H9 (cell line): ENCODE results near the gene GGT6. TPM values are rescaled to one million over a fixed set of nuclear protein-coding genes. Genes with fewer than 3 reads are reported as not detected.

Experiments used
- DNase-seq: peaks from one replicate; pipeline ENCODE4 v3.0.0-alpha.2; 2017
- H2AFZ ChIP-seq: one replicate; pipeline ENCODE4 v1.6.1; 2013; ENCODE audit warnings: mild to moderate bottlenecking, low read length, control low read depth, moderate library complexity
- H2AK5ac ChIP-seq: 2 replicates; pipeline ENCODE4 v1.6.1; 2013; ENCODE audit warnings: low read length, control low read depth, mixed read lengths; ENCODE audit not compliant: insufficient read length
- H2BK120ac ChIP-seq: one replicate; pipeline ENCODE4 v1.6.1; 2013; ENCODE audit warnings: low read depth, mild to moderate bottlenecking, low read length, control low read depth, inconsistent platforms; ENCODE audit not compliant: poor library complexity, severe bottlenecking
- H2BK12ac ChIP-seq: 2 replicates; pipeline ENCODE4 v1.6.1; 2013; ENCODE audit warnings: low read length, control low read depth, mixed read lengths, low read depth; ENCODE audit not compliant: insufficient read length
- H2BK15ac ChIP-seq: 2 replicates; pipeline ENCODE4 v1.6.1; 2013; ENCODE audit warnings: low read depth, low read length, control low read depth
- H2BK20ac ChIP-seq: one replicate; pipeline ENCODE4 v1.6.1; 2013; ENCODE audit warnings: low read depth, mild to moderate bottlenecking, low read length, control low read depth, inconsistent platforms; ENCODE audit not compliant: poor library complexity, severe bottlenecking
- H2BK5ac ChIP-seq: 2 replicates; pipeline ENCODE4 v1.6.1; 2013; ENCODE audit warnings: low read length, control low read depth, mixed read lengths; ENCODE audit not compliant: insufficient read length
- H3K14ac ChIP-seq: 2 replicates; pipeline ENCODE4 v1.6.1; 2013; ENCODE audit warnings: low read length, control low read depth; ENCODE audit not compliant: insufficient read depth
- H3K18ac ChIP-seq: 2 replicates; pipeline ENCODE4 v1.6.1; 2013; ENCODE audit warnings: low read depth, mild to moderate bottlenecking, mixed read lengths, low read length, control low read depth; ENCODE audit not compliant: insufficient read length
- H3K23ac ChIP-seq: 2 replicates; pipeline ENCODE4 v1.6.1; 2013; ENCODE audit warnings: low read length, control low read depth, mixed read lengths, low read depth; ENCODE audit not compliant: insufficient read length
- H3K23me2 ChIP-seq: 2 replicates; pipeline ENCODE4 v1.6.1; 2013; ENCODE audit warnings: low read depth, mild to moderate bottlenecking, mixed read lengths, low read length, control low read depth; ENCODE audit not compliant: insufficient read length, poor library complexity, severe bottlenecking
- H3K27ac ChIP-seq: 2 replicates; pipeline ENCODE4 v1.5.1; 2013; ENCODE audit warnings: low read length, control low read depth, mixed read lengths, low read depth; ENCODE audit not compliant: insufficient read length
- H3K27me3 ChIP-seq: 2 replicates; pipeline ENCODE4 v1.6.1; 2013; ENCODE audit warnings: low read length, control low read depth, inconsistent platforms; ENCODE audit not compliant: insufficient read depth
- H3K4ac ChIP-seq: 2 replicates; pipeline ENCODE4 v1.6.1; 2013; ENCODE audit warnings: low read depth, mild to moderate bottlenecking, control low read depth, inconsistent platforms, low read length, moderate library complexity
- H3K4me1 ChIP-seq: 2 replicates; pipeline ENCODE4 v1.6.1; 2013; ENCODE audit warnings: low read length, control low read depth, inconsistent platforms; ENCODE audit not compliant: insufficient read depth
- H3K4me2 ChIP-seq: 2 replicates; pipeline ENCODE4 v1.6.1; 2013; ENCODE audit warnings: low read length, control low read depth, mixed read lengths; ENCODE audit not compliant: insufficient read length, insufficient read depth
- H3K56ac ChIP-seq: 2 replicates; pipeline ENCODE4 v1.6.1; 2013; ENCODE audit warnings: low read depth, mild to moderate bottlenecking, mixed read lengths, low read length, control low read depth; ENCODE audit not compliant: insufficient read length
- H3K79me1 ChIP-seq: 2 replicates; pipeline ENCODE4 v1.6.1; 2013; ENCODE audit warnings: low read depth, mild to moderate bottlenecking, moderate library complexity, low read length, control low read depth, inconsistent platforms; ENCODE audit not compliant: insufficient read depth, poor library complexity, severe bottlenecking
- H3K79me2 ChIP-seq: 2 replicates; pipeline ENCODE4 v1.6.1; 2013; ENCODE audit warnings: low read length, control low read depth, inconsistent platforms; ENCODE audit not compliant: insufficient read depth
- H3K9ac ChIP-seq: 2 replicates; pipeline ENCODE4 v1.6.1; 2013; ENCODE audit warnings: low read length, control low read depth, mixed read lengths; ENCODE audit not compliant: insufficient read length; ENCODE audit errors: extremely low read depth
- H3K9me3 ChIP-seq: one replicate; pipeline ENCODE4 v1.6.1; 2013; ENCODE audit warnings: low read depth, low read length, inconsistent platforms; ENCODE audit not compliant: control insufficient read depth
- H3T11ph ChIP-seq: one replicate; pipeline ENCODE4 v1.6.1; 2013; ENCODE audit warnings: mild to moderate bottlenecking, low read length, control low read depth, inconsistent platforms
- H4K20me1 ChIP-seq: one replicate; pipeline ENCODE4 v1.6.1; 2013; ENCODE audit not compliant: control insufficient read depth, insufficient read length, insufficient read depth
- H4K5ac ChIP-seq: 2 replicates; pipeline ENCODE4 v1.6.1; 2013; ENCODE audit warnings: low read depth, mild to moderate bottlenecking, mixed read lengths, low read length, control low read depth; ENCODE audit not compliant: insufficient read length
- H4K8ac ChIP-seq: replicated peaks from 2 replicates; pipeline ENCODE4 v1.6.1; 2013; ENCODE audit warnings: low read length, control low read depth, mixed read lengths, low read depth; ENCODE audit not compliant: insufficient read length
- H4K91ac ChIP-seq: 2 replicates; pipeline ENCODE4 v1.6.1; 2013; ENCODE audit warnings: low read depth, mild to moderate bottlenecking, moderate library complexity, mixed read lengths, low read length, control low read depth; ENCODE audit not compliant: insufficient read length
- H3K27ac Mint-ChIP-seq, 3 experiments: 2 replicates in 2 of 3; 3 replicates in 1 of 3; pipeline ENCODE4 v1.8.0; 2020 to 2021; ENCODE audit warnings: mixed read lengths in 3 of 3, mild to moderate bottlenecking in 1 of 3, moderate library complexity in 1 of 3
- H3K27me3 Mint-ChIP-seq: 2 replicates; pipeline ENCODE4 v1.8.0; 2021; ENCODE audit warnings: low read depth, mild to moderate bottlenecking, moderate library complexity, mixed read lengths
- H3K36me3 Mint-ChIP-seq, 3 experiments: 2 replicates in 2 of 3; 3 replicates in 1 of 3; pipeline ENCODE4 v1.8.0; 2020 to 2021; ENCODE audit warnings: low read depth in 3 of 3, mixed read lengths in 3 of 3; ENCODE audit not compliant: insufficient read depth in 1 of 3
- H3K4me1 Mint-ChIP-seq, 2 experiments: 2 replicates each; pipeline ENCODE4 v1.8.0; 2020; ENCODE audit warnings: mixed read lengths in 2 of 2
- H3K4me3 Mint-ChIP-seq, 2 experiments: 2 replicates in 1 of 2; 3 replicates in 1 of 2; pipeline ENCODE4 v1.8.0; 2020 to 2021; ENCODE audit warnings: mild to moderate bottlenecking in 2 of 2, mixed read lengths in 2 of 2, moderate library complexity in 1 of 2
- H3K9me3 Mint-ChIP-seq, 2 experiments: 2 replicates in 1 of 2; 3 replicates in 1 of 2; pipeline ENCODE4 v1.8.0; 2020; ENCODE audit warnings: mild to moderate bottlenecking in 2 of 2, mixed read lengths in 2 of 2, moderate library complexity in 1 of 2
- CTCF ChIP-seq: fragments of 200-600 bp; sonication (generic); conservative IDR thresholded peaks from 3 replicates; pipeline ENCODE4 v1.8.0; 2021; ENCODE audit warnings: antibody characterized with exemption, mild to moderate bottlenecking
- WGBS: extraction: QIAGEN DNeasy Blood & Tissue Kit; methylation state at CpG from one replicate; pipeline ENCODE4 v1.1.7; 2013; ENCODE audit warnings: missing lambda C conversion rate, low lambda C conversion rate, mixed read lengths; ENCODE audit not compliant: insufficient read length; ENCODE audit errors: extremely low coverage; 5-methylcytosine and 5-hydroxymethylcytosine counted together
- total RNA-seq: library from RNA; stranded (reverse); gene quantifications from 2 replicates; pipeline ENCODE4 v1.2.1, GENCODE V29; 2021

The GGT6 gene
- total RNA-seq, 1 experiment from 2014 or later: 0.17 TPM

- H3K23ac ChIP-seq: no peak overlapping the region
- no peak overlapping the region for H2BK12ac ChIP-seq
- no peak overlapping the region for H2BK5ac ChIP-seq
- Mint-ChIP-seq H3K36me3 (peaks cover 19 to 64% (median 39%) of the 10 kb centered on the region in 3 experiments), H3K27me3 (peaks cover 12% of the 10 kb centered on the region), H3K27ac (no peak overlapping the region), H3K9me3 (no peaks in the 10 kb centered on the region), H3K4me3 (no peak overlapping the region), H3K4me1 (peaks cover 19 to 20% of the 10 kb centered on the region in 2 experiments)
- no peaks in the 10 kb centered on the region for H3K23me2 ChIP-seq
- no peak overlapping the region for H2BK20ac ChIP-seq
- no peak overlapping the region for H3K4me2 ChIP-seq
- no peak overlapping the region for H2BK120ac ChIP-seq
- no CpG with 5 or more reads among the region's 8 CpGs for WGBS
- H3T11ph ChIP-seq: no peak overlapping the region
- H3K9ac ChIP-seq: no peak overlapping the region
- TF ChIP-seq CTCF: no peak
- no peak overlapping the region for H3K56ac ChIP-seq
- H4K91ac ChIP-seq: no peak overlapping the region
- H3K4me1 ChIP-seq: no peaks in the 10 kb centered on the region; the same call in 1 of the 2 replicates
- no peak overlapping the region for H4K5ac ChIP-seq
- no peaks in the 10 kb centered on the region for H3K27me3 ChIP-seq
- H4K8ac ChIP-seq: no peak overlapping the region
- no peak overlapping the region for H3K4ac ChIP-seq
- no peak overlapping the region for H2AFZ ChIP-seq
- no peak overlapping the region for H2BK15ac ChIP-seq
- H3K79me1 ChIP-seq: no peaks in the 10 kb centered on the region
- H3K18ac ChIP-seq: no peak overlapping the region
- no peak for DNase-seq
- H3K9me3 ChIP-seq: no peaks in the 10 kb centered on the region
- no peak overlapping the region for H2AK5ac ChIP-seq
- no peak overlapping the region for H3K14ac ChIP-seq
- H4K20me1 ChIP-seq: peaks cover 5% of the 10 kb centered on the region
- H3K79me2 ChIP-seq: no peaks in the 10 kb centered on the region
- H3K27ac ChIP-seq: no peak overlapping the region
These were observed 21.4 kb downstream of the GGT6 start for GRCh38 chr17:4539025-4539424.
